ENCODE measurements around the gene ZDHHC1.

Gene ZDHHC1

DNA sequence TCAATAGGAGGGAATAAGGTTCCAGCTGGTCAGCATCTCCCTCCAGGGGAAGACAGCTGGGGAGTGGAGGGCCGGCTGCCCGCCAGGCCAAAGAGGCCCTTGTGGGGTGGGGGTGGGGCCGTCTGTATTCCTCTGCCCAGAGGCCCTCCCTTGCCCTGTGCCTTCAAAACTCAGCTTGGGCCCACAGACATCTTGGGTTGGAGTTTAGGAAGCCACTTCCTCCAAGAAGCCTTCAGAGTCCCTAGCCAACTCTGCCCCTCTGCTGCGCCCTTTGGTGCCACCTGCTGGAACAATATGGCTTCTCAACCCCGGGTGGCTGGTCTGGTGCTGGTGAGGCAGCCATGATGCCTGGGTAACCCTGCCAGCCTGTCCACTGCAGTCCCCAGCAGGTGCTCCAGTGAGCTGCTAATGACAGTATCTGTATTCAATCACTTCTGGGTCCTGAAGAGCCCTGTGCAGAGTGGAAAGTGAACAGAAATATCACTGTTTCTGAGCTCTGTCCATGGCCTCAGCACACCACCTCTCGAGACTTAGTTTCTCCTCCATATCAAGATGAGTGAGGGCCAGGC lies 31.3 kb upstream of the ZDHHC1 start:
- DNase-seq, result peak; percentile 60

DNA sequence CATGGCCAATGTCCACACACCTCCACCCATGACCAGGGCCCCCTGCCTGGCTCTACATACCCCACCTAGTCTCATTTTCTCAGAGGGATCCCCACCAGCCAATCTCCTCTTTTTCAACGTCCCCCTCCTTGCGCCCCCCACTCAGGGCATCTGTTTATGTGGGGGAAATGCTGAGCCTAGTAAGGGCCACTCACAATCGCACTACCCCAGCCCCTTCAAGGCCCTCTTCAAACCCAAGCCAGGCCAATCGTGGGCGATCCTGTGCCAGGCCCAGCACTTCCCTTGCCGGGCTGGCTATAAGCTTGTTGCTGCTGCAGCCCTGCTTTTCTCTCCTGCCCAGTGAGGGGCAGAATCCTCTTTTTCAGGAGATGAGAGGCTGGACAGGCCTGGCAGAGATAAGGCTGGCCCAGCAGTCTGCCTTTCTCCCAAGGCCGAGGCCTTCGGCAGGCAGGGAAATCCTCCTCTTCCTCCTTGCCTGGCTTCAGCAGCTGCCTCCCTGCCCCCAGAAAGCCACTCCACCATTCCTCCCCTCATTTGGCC lies 30.8 kb upstream of the ZDHHC1 start:
- DNase-seq, result no peak

DNA sequence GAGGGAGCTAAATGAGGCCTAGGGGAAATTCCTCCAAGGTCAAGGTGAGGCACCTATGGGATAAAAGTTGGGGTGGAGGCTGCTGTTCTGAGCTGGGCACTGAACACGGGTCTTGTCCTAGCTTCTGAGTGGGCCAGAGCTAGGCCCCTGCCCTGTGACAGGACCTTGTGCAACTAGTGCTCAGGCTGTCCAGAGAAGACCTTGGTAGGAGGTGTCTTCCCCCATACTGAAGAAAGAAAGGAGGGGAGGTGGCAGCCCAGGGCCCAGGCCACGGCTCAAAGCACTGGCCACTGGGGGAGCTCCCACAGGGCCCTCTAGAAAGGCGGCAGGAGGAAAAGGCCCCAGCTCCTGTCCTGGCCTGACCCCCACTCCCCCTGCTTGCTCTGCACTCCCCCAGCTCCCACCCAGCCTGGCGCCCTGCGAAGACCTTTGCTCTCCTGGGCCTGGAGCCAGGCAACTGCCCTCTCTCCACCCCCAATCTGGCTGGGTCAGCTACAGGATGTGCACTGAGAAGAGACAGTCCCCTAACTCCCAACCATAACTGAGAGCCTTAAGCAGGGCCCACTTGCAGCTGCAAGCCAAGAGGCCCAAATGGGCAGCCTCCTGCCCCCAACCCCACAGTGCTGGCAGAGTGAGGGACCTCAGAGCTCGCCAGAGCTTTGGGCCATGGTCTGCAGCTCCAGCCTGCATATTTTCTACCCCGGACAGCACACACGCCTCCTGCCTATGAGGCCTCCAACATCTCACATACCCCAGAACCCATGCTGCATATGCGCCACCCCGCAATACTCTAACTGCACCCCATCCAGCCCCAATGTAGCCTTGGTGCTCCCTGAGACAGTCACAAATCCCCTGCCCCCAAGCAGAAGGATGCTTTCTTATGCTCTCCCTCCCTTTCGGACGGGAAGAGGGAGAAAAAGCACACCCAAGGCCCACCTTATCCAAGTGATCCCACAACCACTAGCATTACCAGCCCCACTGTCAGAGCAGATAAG lies 29.9 kb upstream of the ZDHHC1 start:
- no peak for DNase-seq

DNA sequence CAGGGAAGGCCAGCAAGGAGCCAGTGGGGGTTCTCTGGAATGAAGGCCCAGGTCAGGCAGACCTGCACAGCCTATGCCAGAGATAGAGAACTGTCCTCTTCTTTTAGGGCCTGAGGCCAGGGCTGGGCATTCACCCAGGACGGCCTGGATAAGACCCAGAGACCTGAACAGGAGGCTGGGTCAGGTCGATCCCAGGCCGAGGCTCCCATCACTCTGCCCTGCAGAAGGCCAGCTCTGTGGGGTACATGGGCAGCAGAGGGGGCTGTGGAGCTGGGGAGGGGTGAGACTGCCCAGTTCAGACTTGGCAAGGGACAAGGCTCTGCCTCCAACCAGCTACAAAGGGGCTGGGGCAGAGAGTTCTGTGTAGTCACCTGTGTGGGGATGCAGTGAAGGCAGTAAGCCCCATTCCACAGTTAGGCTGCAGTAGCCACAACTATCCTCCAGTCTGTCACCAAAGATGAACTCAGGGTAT lies 29.2 kb upstream of the ZDHHC1 start:
- no peak for DNase-seq

DNA sequence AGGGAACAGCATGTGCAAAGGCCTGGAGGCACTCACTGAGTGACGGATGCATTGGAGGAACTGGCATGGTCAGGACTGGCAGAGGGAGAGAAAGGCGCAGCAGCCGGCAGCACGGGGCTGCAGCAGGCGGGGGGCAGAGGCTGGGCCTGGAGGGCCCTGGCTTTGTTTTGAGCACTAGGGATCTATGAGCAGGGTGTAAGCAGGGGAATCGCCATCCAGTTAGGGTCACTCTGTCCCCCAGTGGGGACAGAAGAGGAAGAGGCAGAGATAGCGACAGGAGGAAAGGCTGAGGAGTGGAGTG lies 28.8 kb upstream of the ZDHHC1 start:
- no peak for DNase-seq

DNA sequence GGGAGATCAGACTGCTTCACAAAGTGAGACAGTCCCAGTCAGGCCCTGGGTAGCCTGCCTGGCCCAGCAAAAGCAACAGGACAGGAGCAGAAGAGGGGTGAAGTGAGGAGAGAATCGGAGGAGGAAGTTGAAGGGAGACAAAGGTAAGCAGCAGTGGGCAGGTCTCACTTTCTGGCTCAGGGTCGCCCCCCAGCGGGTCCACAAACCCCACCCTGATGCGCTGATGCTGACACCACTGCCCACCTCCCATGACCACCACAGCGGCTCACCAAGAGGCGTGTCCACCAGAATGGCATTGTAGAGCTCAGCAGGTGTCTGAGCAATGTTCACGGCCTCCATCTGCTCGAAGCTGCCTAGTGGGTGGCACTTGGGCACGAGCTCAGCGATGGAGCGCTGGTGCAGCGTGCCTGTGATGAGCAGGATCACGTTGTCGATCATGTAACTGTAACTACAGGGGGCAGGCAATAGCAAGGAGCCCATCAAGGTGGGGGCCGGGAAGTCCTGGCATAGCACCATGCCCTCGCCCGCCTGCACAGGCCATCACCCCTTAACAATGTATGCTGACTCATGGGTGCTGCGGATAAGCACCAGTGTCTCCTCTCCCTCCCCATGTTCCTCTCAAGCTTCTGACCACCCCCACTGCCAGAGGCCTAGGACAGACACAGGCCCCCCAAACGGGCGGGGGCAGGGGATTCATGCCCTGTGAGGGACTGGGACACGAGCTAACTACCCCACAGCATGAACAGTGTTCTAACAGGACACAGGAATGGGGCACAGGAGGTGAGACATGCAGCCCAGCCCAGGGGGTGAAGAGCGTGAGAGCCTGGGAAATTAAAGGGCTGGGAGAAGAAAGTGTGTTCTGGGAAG lies 28.2 kb upstream of the ZDHHC1 start:
- no peak for DNase-seq

DNA sequence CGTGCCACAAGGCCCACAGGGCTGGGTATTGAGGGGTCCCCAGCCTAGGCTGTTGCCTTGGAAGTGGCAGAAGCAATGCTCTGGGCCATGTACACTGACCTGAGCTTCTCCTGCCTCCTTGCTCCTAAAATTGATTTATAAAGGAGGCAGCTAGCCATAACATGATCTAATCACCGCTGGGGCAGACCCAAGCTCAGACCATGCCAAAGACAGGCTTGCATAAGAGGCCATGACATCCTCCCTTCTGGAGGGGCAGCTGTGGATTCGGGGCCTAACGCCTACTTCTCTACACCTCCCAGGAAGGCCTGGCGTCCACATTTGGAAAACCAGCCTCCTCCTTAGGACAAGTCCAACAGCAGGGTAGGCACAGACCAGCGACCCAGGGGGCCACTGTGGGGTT lies 27.0 kb upstream of the ZDHHC1 start:
- no peak for DNase-seq

DNA sequence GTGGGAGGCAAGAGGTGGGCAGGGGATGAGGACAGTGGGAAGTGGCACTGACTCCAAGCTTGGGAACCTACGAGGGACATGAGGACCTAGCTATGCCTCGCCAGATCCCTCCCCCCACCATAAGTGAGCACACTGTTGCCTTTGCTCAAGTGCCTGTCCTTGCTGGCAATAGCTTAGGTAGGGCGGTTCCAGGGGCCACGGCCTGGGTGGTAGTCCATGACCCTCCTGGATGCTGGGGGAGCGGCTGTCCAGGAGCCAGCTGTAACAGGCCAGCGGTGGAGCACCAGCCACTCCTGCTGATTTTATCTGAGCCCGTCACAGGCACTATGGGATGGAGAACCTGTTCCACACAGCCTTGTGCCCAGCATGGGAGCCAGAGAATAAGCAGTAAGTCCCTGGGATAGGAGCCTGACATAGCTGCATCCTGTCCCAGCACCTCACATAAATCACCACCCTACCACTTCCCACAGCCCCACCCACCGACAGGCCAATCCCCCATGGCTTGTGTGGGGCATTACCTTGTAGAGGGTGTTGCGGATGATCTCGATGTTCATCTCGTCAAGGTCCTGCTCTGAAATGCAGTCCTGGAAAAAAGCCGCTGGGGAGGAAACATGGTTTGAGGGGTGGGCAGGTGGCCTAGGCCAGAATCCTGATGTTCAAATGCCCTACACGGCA lies 26.4 kb upstream of the ZDHHC1 start:
- no peak for DNase-seq

DNA sequence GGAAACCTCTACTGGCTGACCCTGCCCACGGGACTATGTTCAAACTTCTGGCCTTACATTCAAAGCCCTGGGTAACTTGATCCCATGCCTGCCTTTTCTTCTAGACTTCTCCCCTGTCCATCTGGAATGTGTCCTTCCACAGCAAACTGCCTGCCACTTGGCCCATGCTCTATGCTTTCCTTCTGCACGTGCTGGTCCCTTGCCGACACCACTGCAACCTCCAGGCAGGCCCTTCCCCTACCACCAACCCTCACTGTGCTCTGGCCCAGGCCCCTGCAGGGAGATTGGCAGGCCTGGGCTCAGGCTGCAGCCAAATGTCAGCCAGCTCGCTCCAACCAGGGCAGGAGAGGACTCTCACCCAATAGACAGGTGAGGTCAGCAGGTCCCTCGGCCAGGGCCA lies 25.6 kb upstream of the ZDHHC1 start:
- no peak for DNase-seq

DNA sequence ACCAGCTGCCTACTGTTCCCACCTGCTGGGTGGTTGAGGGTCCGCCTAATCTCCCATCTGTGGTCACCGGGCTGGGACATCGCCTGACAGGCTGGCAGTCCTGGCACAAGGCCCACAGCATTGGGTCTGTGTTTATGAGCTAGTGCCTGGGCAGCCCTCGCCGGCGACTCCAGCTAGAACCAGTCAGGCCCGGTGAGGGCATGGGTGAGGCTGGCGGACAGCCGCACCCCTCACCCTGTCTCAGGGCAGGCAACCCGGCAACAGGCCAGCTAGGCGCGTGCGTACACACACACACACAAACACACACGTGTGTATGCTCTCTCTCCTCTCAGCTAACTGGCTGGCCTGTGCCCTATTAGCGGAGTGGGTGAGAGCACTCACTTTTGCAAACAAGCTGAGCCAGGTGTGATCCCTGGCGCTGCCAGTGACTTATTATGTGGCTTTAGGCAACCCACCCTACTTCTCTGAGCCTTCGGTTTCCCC lies 25.0 kb upstream of the ZDHHC1 start:
- no peak for DNase-seq

DNA sequence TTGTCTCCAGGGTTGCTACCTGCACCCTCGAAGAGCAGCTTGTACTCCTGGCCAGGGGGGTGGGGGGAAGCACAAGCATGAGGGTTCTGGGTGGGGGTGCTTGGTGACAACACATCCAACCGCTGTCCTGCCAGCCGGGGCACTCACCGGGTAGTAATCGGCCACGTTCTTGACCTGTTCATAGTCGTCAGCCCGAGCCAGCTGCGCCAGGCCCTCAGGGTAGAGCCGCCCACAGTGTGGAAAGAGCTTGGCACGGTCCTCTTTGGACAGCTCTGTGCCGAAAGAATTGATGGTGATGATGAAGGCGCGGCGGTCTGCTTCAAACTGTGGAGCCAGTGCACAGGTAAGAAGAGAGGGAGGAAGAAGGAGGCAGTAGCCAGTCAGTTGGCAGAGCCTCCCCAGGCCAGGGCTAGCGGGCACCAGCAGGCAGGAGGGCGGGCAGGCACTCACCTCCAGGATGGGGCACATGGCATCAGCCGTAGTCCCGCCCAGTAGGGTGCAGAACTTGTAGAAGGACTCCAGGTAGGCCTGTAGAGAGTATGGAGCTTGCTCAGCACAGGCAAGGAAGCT lies 22.6 kb upstream of the ZDHHC1 start:
- DNase-seq, result no peak

DNA sequence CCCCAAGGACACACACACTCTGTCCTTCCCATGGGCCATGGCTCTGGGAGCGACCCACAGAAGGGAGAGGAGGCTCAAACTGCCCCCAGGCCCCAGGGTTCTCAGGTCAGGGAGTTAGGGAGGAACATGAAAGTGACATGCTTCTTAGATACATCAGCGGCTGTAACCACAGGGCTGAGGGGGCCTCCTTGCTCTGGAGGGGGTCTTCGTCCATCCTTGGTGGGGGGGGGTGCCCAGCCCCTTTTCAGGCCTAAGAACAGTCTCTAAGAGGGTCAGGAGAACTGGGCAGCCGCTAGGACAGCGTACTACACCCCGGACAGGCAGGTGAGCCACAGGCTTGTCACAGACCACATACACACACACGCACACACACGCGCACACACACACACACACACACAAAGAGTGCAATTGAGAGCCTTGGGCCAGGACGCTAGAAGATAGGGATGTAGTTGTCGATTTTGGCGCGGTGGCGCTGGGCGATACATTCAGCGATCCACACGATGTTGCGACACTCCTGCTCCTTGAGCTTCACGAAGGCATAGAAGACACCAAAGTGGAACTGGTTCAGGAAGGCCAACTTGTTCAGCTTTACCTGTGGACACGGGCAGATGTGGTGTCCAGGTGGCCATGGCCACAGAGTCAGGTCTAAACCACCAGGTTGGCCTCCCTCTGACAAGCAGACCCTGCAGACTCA lies 22.0 kb upstream of the ZDHHC1 start:
- no peak for DNase-seq

DNA sequence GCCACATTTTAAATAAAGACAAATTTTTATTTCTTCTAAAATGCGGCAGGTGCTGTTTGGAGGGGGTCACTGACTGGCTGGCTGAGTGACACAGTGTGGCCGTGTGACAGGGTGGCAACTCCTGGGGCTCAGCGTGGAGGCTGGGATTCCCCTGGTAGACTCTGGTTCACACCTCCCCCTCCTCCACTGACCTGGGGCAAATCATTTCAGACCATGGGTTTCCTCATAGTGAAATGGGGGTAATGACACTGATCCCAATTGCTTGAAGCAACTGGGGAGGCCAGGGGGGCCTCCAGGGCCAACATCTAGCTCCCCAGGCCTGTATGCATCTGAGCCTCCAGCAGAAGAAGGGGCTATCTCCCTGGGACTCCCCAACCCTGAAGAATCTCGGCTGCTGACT lies 21.2 kb upstream of the ZDHHC1 start:
- no peak for DNase-seq

DNA sequence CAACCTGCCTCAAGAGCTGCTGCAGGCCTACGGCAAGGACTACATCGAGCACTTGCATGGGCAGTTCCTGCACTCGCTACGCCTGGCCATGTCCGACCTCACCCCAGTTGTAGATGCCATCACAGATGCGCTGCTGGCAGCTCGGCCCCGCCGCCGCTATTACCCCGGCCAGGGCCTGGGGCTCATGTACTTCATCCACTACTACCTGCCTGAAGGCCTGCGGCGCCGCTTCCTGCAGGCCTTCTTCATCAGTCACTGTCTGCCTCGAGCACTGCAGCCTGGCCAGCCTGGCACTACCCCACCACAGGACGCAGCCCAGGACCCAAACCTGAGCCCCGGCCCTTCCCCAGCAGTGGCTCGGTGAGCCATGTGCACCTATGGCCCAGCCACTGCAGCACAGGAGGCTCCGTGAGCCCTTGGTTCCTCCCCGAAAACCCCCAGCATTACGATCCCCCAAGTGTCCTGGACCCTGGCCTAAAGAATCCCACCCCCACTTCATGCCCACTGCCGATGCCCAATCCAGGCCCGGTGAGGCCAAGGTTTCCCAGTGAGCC lies 20.4 kb upstream of the ZDHHC1 start:
- no peak for DNase-seq

DNA sequence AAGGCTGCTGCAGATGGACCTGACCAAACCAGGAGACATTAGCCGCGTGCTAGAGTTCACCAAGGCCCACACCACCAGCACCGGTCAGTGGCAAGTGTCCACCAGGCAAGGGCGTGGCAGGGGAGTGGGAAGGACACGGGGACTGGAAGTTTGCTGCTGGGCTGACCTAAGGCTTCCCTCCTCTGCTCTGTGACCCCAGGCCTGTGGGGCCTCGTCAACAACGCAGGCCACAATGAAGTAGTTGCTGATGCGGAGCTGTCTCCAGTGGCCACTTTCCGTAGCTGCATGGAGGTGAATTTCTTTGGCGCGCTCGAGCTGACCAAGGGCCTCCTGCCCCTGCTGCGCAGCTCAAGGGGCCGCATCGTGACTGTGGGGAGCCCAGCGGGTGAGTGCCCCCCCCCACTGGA lies 19.5 kb upstream of the ZDHHC1 start:
- DNase-seq, result no peak

DNA sequence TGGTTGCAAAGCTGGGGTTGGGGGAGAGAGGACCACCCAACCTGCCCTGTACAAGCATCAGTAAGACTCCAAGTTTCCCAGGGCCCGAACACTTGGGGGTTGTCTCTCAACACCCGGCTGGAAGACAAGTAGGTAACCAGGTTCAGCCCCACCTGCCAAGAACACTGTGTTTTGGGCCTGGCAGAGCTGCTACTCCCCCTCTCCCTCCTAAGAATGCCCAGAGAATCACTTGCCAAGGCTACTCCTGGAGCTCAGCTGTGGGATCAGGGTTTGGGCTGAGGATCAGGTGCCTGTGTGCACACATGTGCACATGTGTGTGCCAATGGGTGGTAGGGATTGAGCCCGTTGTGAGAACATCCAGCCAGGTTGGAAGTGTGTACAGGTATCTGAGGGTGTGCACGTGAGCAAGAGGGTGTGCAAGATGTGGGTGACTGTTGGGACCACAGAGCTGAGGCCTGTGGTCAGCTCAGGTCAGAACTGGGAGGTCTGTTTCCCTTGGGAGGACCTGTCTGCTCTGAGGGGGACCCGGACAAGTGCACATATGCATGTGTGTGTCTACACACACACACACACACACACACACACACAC lies 16.9 kb upstream of the ZDHHC1 start:
- DNase-seq, result no peak

DNA sequence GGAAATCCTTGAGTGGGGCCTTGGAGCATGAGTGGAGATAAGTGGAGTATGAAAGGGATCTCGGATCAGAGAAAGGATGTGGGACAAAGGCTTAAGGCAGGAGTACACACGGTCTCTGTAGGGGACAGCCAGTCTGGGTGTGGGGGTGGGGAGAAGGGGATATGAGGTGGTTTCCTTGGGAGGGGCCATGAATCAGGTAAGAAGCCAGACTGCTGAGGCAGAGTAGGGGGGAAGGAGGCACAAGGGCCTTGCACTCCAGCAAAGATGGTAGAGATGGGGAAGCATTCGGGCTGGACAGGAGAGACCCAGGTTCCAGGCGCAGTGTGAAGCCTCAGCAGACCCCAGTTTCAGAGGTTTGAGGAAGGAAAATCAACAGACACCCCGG lies 16.2 kb upstream of the ZDHHC1 start:
- no peak for DNase-seq

DNA sequence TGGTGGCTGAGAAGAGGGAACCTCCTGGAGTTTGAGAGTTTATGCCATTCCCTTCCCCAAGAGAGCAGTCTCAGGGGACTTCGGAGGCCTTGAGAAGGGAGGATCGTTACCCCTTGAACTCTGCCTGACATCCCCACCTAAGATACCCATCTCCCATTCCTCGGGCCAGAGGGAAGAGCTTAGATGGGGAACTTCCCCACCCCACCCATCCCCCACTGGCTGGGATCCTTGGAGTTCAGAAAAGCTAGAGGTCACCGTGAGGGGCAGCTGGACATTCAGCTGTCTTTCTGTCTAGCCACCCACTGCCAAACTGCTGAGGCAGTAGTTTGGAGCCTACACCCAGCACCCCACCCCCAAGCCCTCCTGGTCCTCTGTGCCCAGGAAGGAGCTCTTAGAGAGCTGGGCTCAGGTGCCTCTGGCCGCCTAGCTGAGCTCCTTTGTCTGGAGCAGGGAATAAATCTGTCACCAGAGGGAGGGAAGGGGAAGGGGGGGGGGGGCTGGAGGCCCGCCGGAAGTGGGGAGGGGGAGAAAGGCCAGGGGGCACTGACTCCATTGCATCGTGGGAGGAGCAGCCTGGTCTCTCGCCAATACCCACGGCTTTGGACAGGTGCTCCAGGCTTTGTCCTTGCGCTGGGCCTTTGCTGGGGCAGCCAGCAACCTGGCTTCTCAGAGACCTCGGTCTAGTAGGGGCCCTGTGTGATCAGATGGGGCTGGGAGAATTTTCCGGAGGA lies 15.7 kb upstream of the ZDHHC1 start:
- no peak for DNase-seq

DNA sequence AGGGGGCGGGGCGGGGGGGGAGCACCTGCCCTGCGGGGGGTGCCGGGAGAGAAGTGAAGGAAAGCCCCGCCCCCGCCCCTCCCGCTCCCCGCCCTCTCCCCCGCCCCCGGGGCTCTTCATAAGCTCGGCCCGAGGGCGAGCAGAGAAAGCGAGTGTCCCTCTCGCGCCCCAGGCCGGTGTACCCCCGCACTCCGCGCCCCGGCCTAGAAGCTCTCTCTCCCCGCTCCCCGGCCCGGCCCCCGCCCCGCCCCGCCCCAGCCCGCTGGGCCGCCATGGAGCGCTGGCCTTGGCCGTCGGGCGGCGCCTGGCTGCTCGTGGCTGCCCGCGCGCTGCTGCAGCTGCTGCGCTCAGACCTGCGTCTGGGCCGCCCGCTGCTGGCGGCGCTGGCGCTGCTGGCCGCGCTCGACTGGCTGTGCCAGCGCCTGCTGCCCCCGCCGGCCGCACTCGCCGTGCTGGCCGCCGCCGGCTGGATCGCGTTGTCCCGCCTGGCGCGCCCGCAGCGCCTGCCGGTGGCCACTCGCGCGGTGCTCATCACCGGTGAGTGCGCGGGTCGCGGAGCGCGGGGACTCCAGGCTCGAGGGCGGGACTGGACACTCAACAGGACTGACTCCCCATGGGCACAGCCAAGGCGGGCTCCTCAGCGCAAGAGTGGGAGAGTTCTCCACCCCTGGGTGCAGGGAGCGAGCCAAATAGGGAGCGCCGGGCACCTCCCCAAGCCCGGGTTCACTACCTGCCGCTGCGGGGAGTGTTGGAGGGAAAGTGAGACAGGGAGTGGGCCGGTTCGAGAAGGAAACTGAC lies 14.9 kb upstream of the ZDHHC1 start, which contains the start of gene HSD11B2:
HSD11B2 (plus strand) TSS at position 145 of the 798 bp plus-strand sequence; CDS start at position 273, 128 bp downstream.
- peak; percentile 42 for DNase-seq
